COLO829 (cell line): ENCODE results near the gene PGC.

ENCODE experiments used
- DNase-seq: peaks from one replicate; pipeline ENCODE4 v3.0.0; 2012; ENCODE audit warnings: low spot score

PGC gene

DNA sequence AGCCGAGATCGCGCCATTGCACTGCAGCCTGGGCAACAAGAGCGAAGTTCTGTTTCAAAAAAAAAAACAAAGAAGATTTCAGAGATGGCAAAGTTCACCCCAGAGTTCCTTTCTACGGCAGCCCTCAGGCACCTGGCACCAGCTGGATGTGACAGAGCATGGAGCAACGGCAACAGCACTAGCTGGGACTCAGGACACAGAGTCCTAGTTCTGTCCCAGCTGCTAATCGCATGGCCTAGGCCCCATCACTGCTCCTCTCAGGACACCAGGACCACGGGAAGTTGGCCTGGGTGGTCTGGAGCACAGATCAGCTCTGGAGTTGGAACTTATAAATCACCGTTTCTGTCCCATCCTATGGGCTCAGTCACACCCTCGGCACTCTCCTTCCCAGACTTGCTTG lies 1.1 kb downstream of the PGC start:
- no peak for DNase-seq

DNA sequence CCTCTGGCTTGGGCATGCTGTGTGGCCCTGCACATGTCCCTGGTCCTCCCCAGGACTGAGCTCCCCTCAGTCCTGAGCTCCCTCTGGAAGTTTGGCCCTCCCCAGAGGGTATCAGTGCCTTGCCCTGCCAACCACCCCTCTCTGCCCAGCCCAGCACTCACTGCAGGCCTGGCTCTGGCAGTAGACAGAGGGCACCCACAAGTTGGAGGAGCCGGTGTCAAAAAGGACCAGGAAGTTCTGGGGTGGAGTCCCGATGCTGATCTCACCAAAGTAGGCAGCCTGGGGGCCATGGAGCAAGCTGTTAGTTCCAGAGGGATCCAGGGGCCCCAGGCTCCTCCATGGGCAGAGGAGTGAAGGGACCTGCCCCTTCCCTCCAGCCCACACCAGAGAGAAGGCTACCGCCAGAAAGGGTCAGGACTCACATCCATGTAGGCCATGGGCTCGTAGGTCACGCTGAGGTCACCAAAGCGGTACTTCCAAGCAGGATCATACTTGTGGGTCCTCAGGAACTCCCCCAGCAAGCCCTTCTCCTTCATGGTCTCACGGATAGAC lies 2.9 kb downstream of the PGC start:
- no peak for DNase-seq

DNA sequence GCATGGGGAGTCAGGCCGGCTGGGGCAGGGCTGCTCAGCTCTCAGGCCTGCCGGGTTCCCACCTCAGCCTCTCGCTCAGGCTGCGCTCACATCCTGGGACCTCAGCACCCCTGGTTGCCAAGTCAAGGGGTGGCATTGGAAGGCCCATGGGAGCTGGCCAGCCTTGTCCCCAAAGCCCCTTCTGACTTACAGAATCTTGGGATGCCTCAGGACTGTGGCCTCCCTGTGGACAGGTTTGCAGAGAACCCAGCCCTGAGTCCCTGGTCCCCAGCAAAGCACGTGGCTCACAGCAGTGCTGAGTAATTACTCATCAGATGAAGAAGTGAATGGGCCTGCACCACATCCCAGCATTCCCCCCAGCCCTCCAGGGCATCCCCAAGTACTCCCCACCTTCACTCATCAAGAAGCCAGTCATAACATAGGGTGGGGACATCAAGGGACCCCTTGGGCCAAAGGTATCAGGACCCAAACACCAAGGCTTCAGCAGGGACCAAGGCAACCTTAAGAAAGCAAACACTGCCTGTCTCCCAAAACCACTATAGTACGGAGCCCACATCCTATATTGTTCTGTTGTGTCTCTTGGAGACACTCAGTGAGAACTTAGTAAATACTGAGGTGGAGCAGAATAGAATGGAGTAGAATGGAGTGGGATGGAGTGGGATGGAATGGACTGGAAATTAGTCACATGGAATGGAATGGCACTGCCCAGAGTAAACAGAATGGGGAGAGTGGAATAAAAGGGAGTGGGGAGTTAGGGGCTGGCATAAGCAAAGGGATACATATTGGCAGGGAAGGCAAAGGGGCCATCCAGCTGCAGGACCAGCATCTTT lies 3.6 kb downstream of the PGC start:
- DNase-seq: no peak

DNA sequence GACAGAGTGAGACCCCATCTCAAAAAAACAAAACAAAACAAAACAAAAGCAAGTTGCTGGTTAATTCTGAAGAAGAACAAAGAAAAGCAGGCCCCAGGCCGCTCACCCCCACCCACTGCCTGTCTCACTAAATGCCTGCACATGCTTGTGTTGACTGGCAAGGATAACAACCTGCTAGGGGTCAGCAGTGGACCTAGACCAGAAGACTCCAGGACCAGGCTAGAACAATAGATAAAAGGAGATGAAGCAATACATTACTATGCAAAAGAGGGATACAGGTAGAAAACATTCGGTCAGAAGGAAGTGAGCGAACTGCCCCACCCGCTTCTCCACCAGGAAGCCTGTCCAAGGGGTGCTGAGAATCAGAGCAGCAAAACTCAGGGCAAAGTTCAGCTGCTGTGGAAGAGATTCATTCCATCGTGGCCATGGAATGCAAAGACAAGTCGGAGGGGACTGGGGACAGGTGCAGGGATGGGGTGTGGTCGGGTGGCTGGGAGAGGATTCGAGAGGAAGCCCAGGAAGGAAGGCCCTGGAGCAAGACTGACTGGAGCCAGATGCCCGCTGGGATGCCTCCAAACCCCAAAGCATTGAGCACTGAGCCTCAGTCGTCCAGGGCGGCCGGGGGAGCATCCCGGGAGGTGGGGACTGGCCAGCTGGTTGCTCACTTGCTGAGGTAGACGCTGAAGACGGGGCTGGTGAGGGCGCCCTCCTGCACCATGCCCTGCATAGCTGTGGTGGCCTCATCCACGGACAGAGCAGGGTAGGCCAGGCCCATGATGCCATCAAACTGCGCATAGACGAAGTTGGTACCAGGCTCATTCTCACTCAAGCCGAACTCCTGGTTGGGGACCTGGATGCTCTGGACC lies 5.3 kb downstream of the PGC start:
- no peak for DNase-seq

- DNase-seq: no peak
Measured at GRCh38 chr6:41740366-41741162, 6.6 kb downstream of the PGC start.

DNA sequence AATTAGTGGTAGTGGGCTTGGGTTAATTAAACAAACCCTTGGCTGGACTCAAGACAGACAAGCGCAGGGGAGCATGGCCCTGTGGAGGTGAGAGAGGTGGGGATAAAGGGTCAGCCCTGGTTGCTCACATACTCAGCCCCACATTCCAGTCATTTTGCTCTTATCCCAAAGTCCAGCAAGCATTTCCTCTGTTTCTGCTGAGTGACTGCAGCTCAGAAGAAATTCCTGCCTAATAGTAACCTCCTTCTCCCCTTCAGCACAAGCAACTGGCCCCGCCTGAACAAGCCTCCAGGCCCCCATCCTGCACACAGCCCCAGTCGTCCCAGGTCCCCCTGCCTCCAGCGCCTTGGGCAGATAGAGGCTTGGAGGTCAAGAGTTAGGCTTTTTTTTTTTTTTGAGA lies 8.2 kb downstream of the PGC start:
- no peak for DNase-seq

GRCh38 chr6:41737591-41738130 lies 9.5 kb downstream of the PGC start:
- DNase-seq: no peak

DNA sequence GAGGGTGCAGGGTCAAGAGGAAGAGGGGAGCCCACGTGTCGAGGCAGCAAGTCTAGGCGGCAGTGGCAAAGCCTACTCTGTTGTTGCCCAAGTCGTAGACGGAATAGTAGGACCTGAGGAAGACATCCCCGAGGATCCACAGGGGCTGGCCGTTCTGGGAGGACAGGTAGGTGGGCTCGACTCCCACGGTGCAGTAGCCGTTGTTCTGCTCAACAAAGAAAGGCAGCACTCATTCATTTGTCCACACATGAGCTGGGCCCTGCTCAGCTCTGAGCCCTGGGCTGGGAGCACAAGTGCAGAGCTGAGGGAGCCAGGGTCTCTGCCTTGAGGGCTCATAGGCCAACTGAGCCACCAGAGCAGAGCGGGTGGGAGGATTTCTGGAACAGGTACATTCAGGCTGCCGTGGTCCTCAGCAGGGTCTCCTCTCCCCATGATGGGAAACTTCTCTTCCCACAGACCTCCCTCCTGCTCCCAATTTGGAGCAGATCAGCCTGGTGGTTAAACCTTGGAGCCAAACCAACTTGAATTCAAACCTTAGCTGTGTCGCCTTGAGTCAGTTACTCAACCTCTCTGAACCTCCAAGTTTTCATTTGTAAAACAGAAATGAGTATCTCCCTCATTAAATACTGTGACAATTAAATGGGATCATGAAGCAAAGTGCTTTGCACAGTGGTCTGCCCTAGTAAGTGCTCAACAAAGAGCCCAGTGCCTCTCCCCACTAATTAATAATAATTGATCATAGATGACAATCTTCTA lies 10.2 kb downstream of the PGC start:
- no peak for DNase-seq

DNA sequence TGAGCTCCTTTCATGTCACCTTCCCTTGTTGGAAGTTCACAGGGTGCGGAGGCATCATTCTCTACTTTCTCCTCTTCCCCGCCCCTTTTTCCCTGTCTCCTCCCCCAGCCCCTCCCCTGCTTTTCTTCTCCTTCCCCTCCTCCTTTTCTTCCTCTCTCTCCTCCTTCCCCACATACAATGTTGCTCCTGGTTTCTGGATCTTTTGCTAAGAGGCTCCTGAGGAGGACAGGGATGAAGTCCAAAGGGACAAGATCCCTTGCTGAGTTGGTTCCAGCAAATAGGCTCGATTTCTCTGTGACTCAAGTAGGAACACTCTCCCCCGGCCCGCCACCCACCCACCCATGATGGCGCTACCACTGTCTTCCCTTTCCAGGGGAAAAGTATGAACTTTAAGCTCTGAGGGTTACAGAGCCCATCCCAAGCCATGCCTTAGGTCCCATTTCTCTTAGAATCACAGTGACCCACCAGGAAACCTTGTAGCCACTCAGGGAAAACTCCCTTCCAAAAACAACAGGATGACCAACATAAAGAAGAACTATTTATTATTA lies 10.9 kb downstream of the PGC start:
- no peak for DNase-seq

DNA sequence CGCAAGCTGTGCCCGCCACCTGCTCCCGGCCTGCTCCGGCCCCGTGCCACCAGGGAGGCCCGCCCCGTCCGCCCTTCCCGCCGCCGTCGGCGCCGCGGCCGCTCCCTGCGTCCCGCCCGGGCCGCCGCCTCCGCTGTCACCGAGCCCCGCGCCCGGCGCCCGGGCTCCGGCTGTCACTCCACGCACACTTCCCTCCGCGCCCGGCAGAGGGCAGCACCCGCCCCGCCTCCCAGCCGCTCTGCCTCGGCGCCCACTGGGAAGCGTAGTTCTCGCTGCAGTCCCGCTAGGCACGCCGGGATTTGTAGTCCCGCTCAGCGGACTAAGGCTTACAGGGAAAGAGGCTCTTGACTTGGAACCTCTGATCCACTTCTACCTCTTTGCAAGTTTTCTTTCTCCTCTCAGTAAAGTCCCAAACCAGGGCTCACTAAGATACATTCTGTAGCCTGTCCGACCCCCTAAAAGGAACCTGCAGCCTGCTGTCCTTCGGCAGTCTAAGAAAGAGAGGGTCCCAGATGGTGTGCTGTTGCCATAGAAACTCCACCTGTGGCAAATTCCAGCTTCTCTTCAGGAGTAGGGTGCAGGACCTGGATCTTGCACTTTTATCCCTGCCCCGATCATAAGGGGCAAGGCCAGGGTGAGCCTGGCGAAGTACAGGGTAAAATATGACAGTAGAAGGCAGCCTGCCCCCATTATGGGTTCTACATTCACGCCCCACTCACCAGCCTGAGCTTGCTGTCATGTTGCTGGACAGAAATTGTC lies 11.6 kb downstream of the PGC start, which contains the start of gene TFEB:
TFEB (minus strand) TSS at position 182 of the 759 bp plus-strand sequence. CDS start 44,395 bp downstream, outside the sequence.
- DNase-seq: peak; percentile 97

GRCh38 chr6:41734666-41735426 lies 12.4 kb downstream of the PGC start:
- DNase-seq: no peak

- DNase-seq: no peak
Measured at GRCh38 chr6:41733707-41734665, 13.2 kb downstream of the PGC start.

- DNase-seq: no peak
Measured at GRCh38 chr6:41733360-41733706, 13.9 kb downstream of the PGC start.

- no peak for DNase-seq
Measured at GRCh38 chr6:41732591-41733359, 14.4 kb downstream of the PGC start.

DNA sequence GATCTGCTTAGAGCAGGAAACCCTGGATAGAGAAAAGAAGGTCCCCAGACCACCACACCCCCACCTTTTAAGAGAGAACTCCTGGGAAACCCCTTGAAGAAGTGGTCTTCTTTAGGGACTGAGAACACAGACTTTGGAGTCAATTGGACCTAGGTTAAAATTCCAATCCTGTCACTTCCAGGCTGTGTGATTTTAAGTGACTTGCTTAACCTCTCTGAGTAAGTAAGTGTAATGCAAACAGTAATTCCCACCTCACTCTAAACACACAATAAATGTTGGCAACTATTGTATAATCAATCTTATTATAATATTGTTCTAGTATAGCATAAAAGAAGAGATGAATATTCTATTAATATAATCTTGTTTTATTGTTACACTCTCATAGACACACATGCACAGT lies 15.0 kb downstream of the PGC start:
- no peak for DNase-seq

DNA sequence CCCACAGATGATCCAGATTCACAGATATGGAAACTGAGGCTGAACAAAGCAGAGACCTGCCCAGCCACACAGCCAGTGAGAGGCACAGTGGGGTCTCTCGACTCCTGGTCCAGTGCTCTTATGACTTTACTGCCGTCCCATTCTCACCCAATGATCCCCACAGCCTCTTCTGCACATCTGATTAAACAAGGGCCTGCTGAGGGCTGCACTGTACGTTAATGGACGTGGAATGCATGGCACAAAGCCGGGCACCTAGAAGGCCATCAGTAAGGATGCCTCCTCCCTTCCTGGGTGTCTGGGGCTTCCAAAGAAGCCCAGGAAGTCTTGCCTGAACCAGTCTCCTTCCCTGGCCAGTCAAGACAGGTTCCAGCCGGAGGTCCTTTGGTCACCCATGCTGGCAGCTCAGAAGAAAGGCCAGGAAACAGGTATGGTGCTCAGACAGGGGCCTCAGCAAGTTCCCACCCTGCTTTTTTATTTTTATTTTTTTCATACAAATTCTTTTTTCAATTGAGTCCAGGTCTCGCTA lies 15.6 kb downstream of the PGC start:
- DNase-seq: no peak
